ENCODE data around the gene RPS6KA5.

- TF ChIP-seq CTCF (IDR thresholded peaks at IDR 0.05; ENCODE audit: borderline replicate concordance, extremely low read depth, low read length, poor library complexity, severe bottlenecking) (no peak), EZH2 (IDR thresholded peaks at IDR 0.05; ENCODE audit: borderline replicate concordance, low read depth, low read length, severe bottlenecking) (no peak)
Measured at GRCh38 chr14:90797919-90798318, 262.5 kb downstream of the RPS6KA5 start.
